ENCODE data around the gene TBC1D32.
"Not testable (repeated sequence)": the region's sequence is repeated elsewhere in the genome, so short reads cannot be mapped to it uniquely, and the experiment has no call there.

Gene TBC1D32, protein sequence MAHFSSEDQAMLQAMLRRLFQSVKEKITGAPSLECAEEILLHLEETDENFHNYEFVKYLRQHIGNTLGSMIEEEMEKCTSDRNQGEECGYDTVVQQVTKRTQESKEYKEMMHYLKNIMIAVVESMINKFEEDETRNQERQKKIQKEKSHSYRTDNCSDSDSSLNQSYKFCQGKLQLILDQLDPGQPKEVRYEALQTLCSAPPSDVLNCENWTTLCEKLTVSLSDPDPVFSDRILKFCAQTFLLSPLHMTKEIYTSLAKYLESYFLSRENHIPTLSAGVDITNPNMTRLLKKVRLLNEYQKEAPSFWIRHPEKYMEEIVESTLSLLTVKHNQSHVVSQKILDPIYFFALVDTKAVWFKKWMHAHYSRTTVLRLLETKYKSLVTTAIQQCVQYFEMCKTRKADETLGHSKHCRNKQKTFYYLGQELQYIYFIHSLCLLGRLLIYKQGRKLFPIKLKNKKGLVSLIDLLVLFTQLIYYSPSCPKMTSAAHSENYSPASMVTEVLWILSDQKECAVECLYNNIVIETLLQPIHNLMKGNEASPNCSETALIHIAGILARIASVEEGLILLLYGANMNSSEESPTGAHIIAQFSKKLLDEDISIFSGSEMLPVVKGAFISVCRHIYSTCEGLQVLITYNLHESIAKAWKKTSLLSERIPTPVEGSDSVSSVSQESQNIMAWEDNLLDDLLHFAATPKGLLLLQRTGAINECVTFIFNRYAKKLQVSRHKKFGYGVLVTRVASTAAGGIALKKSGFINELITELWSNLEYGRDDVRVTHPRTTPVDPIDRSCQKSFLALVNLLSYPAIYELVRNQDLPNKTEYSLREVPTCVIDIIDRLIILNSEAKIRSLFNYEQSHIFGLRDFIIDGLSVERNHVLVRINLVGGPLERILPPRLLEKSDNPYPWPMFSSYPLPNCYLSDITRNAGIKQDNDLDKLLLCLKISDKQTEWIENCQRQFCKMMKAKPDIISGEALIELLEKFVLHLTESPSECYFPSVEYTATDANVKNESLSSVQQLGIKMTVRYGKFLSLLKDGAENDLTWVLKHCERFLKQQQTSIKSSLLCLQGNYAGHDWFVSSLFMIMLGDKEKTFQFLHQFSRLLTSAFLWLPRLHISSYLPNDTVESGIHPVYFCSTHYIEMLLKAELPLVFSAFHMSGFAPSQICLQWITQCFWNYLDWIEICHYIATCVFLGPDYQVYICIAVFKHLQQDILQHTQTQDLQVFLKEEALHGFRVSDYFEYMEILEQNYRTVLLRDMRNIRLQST

GRCh38 chr6:121334299-121335086 is at the start of gene TBC1D32:
TBC1D32 (minus strand) TSS chr6:121334480; CDS start chr6:121334430, 50 bp downstream.
- in situ Hi-C loops (cut with HindIII; ENCODE audit: low sequenced_read_pairs): no loop called here

DNA sequence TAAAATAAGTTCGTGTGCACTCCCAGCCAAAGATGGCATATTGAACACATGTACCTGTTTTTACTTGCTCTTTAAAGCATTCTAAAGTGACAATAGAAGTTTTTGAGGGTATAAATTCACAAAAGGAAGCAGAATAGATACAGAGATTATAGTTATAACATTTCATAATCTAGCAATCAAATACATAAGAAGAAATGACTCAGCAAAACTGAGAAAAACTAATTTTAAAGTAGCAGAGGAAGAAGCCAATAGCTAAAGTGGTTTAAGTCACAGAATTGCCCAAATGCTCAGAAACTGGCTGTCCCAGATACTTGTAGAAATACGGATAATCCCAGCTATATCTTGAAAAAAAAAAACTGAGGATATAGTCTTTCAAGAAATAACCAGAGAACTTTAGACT is 49.2 kb upstream of the TBC1D32 start:
- in situ Hi-C loops (cut with HindIII; ENCODE audit: low sequenced_read_pairs): no loop called here

DNA sequence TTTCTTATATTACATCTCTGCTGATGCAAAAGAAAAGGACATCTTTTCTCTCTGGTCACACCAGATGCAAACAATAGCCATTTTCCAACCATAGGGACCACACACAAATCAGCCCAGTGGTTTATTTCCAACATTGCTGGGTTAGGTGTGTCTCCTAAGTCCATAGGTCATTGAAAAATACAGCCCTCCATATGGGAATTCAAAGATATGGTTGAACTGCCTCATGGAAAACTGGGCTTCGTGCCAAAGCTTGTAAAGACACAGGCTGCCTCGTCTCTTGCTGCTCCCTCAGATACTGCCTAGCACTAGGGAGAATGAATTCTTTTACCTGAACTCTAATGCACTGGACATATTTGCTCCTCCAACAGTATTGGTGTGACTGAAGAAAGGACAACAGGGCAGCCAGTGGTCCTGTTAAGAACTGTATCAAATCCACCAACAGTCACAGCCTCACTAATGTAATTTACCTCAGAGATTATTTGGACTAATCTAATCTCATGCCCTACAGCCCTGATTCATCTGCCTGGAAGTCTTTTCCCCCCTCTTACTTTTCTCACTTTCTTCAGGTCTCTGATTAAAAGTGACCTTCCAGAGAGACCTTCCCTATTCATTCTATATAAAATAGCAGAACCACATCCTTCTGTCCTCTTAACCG is 48.3 kb upstream of the TBC1D32 start:
- in situ Hi-C loops (cut with HindIII; ENCODE audit: low sequenced_read_pairs): no loop called here

DNA sequence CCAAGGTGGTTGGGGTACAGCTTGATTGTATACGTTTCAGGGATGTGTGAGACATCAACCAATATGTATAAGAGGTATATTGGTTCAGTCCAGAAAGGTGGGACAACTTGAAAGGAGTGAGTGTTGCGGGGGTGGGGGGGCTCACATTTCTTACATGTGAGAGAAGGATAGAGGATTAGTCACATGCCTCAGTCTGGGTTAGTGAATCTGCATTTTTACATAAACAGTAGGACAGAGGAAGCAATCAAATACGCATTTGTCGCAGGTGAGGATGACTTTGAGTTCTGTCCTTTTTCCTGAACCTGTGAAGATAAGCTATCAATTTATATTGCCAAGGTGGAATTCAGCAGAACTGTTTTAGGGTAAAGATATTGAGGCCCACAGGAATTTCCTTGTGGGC is 42.1 kb upstream of the TBC1D32 start:
- in situ Hi-C loops (cut with HindIII; ENCODE audit: low sequenced_read_pairs): no loop called here

- in situ Hi-C loops (cut with HindIII; ENCODE audit: low sequenced_read_pairs): not testable (repeated sequence)
Measured at GRCh38 chr6:121374219-121374618, 39.9 kb upstream of the TBC1D32 start.

GRCh38 chr6:121365536-121366521 is 31.5 kb upstream of the TBC1D32 start:
- in situ Hi-C loops (cut with HindIII; ENCODE audit: low sequenced_read_pairs): no loop called here

GRCh38 chr6:121356575-121356974 is 22.3 kb upstream of the TBC1D32 start:
- in situ Hi-C loops (cut with HindIII; ENCODE audit: low sequenced_read_pairs): no loop called here

DNA sequence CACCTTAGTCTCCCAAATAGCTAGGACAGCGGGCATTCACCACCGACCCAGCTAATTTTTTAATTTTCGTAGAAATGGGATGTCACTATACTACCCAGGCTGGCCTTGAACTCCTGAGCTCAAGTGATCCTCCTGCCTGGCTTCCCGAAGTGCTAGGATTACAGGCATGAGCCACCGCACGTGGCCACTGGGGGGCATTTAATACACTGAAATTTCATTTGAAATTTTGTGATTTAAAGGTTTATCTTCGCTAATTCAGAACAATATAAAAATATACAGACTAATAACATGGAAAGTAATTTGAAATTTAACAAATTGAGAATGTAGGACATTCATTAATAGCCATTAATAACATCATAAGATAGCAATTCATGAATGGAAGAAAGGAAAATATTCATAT is 20.5 kb upstream of the TBC1D32 start:
- in situ Hi-C loops (cut with HindIII; ENCODE audit: low sequenced_read_pairs): no loop called here

GRCh38 chr6:121352941-121353340 is 18.7 kb upstream of the TBC1D32 start:
- in situ Hi-C loops (cut with HindIII; ENCODE audit: low sequenced_read_pairs): no loop called here

DNA sequence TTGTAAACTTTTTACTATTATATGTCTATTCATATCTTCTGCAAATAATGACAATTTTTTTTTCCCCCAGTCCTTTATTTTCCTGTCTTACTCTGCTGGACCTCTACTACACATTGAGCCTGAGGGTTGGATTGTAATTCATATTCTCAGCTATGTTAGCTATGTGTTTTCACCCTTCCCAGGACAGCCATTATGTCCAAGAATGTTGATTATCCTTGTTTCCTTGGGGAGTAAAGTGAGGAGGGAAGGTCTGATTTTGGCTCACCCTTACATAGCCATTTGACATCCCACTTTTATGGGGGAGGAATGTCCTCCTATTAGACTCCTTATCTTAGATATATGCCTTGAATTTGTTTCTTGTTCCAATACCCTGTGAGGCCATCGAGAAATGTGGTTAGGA is 17.6 kb upstream of the TBC1D32 start:
- in situ Hi-C loops (cut with HindIII; ENCODE audit: low sequenced_read_pairs): no loop called here

DNA sequence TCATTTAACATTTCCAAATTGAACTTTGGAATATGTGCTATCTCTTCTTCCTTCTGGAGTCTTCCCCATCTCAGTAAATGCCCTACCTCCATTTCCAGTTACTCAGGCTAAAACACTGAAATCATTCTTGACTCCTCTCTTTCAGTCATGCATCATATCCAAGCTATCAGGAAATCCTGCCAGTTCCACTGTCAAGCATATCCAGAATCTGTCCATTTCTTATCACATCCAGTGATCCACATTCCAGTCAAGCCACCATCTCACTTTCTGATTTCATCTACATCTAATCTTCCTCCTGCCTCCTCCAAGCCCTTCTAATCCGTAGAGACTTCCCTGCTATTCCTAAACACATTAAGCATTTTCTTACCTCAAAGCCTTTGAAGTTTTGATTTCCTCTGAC is 15.3 kb upstream of the TBC1D32 start:
- in situ Hi-C loops (cut with HindIII; ENCODE audit: low sequenced_read_pairs): no loop called here

DNA sequence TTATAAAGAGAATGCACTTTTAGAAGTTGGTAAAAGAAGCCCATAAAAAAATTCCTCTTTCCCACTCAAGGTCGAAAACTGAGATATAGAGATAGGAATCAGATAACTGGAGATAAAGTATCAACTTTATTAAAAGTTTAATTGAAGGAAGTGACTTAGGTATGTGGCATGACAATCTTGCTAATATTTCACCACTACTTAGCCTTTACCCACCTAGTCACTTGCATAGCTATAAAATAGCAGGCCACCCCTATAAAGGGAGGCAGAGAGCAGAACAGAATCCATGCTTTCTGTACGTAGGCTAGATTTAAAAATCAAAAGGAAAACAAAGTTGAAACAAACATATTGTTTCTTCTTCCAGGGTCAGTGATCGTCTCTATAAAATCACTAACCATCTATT is 13.2 kb upstream of the TBC1D32 start:
- in situ Hi-C loops (cut with HindIII; ENCODE audit: low sequenced_read_pairs): no loop called here

GRCh38 chr6:121344539-121344938 is 10.3 kb upstream of the TBC1D32 start:
- in situ Hi-C loops (cut with HindIII; ENCODE audit: low sequenced_read_pairs): no loop called here

DNA sequence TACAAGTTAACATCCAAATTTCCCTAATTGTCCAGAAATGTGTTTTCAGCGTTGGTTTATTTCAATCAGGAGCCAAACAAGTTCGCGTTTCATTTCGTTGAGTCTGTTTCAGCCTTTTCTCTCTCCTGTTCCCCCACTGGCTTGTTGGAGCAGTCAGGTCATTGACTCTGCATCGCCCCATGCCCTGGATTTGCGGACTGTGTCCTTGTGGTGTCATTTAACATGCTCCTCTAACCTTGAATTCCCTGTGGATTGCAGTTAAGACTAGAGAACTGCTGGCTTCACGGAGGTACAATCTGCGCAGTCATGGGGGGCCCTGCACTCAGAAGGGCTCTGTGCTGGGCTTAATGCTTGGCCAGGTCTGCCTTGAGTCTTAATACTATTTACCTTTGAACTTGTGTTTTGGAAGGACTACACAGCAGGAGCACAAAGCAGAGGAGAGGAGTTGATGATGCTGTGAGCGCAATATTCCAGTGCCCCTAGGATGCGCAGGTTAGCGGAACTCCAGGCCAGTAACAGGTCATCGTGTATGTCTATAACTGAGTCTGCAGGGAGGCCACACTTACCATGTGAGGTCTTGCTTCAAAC is 5.5 kb upstream of the TBC1D32 start:
- in situ Hi-C loops (cut with HindIII; ENCODE audit: low sequenced_read_pairs): no loop called here

DNA sequence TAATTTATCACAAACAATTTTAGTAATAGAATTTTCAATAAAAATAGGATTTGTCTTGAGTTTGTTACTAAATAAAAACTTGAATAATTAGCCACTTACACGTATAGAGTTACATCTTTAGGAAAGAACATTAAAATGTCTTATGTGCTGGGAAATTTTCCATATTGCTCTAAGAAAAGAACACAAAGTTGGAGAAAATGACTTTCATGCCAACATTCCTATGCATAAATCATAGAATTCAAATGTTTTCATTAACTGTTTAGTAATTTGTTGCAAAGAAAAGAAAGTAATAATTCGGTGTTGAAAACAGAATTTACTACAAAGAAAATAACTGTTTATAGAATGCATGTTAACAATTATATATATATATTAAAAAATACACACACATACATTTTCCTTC is 4.7 kb upstream of the TBC1D32 start:
- in situ Hi-C loops (cut with HindIII; ENCODE audit: low sequenced_read_pairs): no loop called here

DNA sequence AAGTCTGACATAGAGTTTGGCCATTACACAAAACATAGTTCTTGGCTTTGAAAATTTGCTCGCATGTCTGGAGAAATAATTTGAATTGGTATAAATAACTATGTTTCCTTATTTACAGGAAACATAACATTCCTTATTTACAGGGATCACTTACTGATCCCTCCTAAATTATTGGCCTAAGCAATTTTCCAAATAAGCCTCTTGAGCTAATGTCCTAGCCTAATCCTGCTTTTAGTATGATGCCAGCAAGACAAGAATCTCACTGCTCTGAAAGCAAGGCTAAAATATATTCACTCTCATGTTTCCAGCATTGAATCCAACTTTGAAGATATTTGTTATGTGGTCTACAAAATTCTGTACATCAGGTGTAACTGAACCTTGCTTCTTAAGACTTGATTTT is 4.1 kb upstream of the TBC1D32 start:
- in situ Hi-C loops (cut with HindIII; ENCODE audit: low sequenced_read_pairs): no loop called here

DNA sequence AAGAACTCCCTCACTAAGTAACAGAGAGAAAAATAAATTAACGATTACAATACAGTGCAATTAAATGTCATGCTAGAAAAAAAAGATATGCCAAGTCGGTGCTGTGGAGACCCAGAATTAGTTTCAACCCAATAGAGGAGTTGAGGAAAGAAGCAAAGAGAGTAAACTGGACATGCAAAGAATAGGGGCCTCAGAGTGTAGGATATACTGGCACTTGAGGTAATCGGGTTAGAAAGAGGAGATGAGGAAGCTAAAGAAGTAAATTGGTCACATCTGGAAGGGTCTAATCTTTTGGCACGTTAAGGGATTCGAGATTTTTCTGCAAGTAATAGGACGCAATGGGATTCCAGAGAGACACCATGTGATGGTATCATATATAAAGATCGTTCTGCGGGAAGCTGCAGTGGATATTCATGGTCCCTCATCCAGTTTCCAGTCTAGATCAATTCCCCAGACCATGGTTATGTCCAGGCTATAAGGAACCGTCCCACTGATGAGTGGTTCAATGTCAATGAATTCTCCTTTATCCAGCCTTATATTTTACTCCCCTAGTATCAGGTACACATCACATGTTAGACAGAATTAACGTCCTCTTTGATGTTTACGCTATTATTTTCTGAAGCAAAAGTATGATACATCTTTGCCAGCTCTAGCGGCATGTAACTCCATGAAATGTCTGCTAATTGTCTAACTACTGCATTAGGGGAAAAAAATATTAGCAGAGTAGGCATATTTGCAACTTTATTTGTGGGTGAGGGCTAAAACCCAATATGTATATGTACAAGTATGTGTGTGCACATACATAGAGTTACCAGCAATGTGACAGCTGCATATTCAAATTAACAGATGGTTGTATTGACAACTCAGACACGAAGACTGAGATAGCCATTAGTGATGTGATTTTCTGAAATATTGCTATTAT is 1.1 kb upstream of the TBC1D32 start:
- in situ Hi-C loops (cut with HindIII; ENCODE audit: low sequenced_read_pairs): no loop called here

All from endothelial cell of hepatic sinusoid (primary cell).